Measurements from ENCODE around the gene MCAM.

GRCh38 chr11:119307219-119307618 is 9.7 kb downstream of the MCAM start:
- TF ChIP-seq CTCF (IDR thresholded peaks at IDR 0.05; ENCODE audit: low read depth, low read length, missing input control) (no peak), SP1 (IDR thresholded peaks at IDR 0.05) (no peak), MAX (IDR thresholded peaks at IDR 0.05) (no peak), ZBTB33 (IDR thresholded peaks at IDR 0.05) (no peak), JUND (IDR thresholded peaks at IDR 0.05) (no peak)
